Duodenal mucosa (tissue), 2 donors: ENCODE measurements around the gene HBE1.
"Not testable (repeated sequence)": the region's sequence is repeated elsewhere in the genome, so short reads cannot be mapped to it uniquely, and the experiment has no call there.

ENCODE experiments used
- H3K27ac ChIP-seq: one replicate; pipeline ENCODE4 v1.7.0; 2013; ENCODE audit warnings: low read depth, low read length
- H3K27me3 ChIP-seq, 2 donors: one replicate each; pipeline ENCODE4 v1.7.0; 2013; ENCODE audit warnings: low read length in 2 of 2, control low read depth in 1 of 2; ENCODE audit not compliant: insufficient read depth in 2 of 2, control insufficient read depth in 1 of 2
- H3K36me3 ChIP-seq, 2 donors: one replicate each; pipeline ENCODE4 v1.7.0; 2013; ENCODE audit warnings: low read length in 2 of 2, control low read depth in 1 of 2; ENCODE audit not compliant: insufficient read depth in 2 of 2, control insufficient read depth in 1 of 2
- H3K4me1 ChIP-seq, 2 donors: one replicate each; pipeline ENCODE4 v1.7.0; 2013; ENCODE audit warnings: low read length in 2 of 2, control low read depth in 1 of 2; ENCODE audit not compliant: insufficient read depth in 2 of 2, control insufficient read depth in 1 of 2
- H3K4me3 ChIP-seq, 2 donors: one replicate each; pipeline ENCODE4 v1.7.0; 2013; ENCODE audit warnings: low read length in 2 of 2, low read depth in 1 of 2
- H3K9ac ChIP-seq, 2 donors: one replicate each; pipeline ENCODE4 v1.7.0; 2013; ENCODE audit warnings: low read length in 2 of 2, low read depth in 1 of 2
- H3K9me3 ChIP-seq, 2 donors: one replicate each; pipeline ENCODE4 v1.7.0; 2013; ENCODE audit warnings: low read length in 2 of 2, control low read depth in 1 of 2; ENCODE audit not compliant: control insufficient read depth in 1 of 2

The HBE1 gene

GRCh38 chr11:5269715-5270147, at the start of gene HBE1:
TSS of gene HBE1 (minus strand) at chr11:5269945. CDS start at chr11:5269890, 55 bp downstream.
- no peak within 1 kb of the TSS for H3K9ac ChIP-seq
- H3K36me3 ChIP-seq: no peaks in the 10 kb centered on the region
- H3K4me1 ChIP-seq: no peaks in the 10 kb centered on the region
- no peak within 1 kb of the TSS for H3K27ac ChIP-seq
- H3K4me3 ChIP-seq: no peak within 1 kb of the TSS
- H3K9me3 ChIP-seq: no peaks in the 10 kb centered on the region
- no peaks in the 10 kb centered on the region for H3K27me3 ChIP-seq

GRCh38 chr11:5317292-5317691, 47.5 kb upstream of the HBE1 start:
- H3K36me3 ChIP-seq: no peaks in the 10 kb centered on the region
- H3K4me3 ChIP-seq: no peak overlapping the region
- no peaks in the 10 kb centered on the region for H3K4me1 ChIP-seq
- no peaks in the 10 kb centered on the region for H3K27me3 ChIP-seq
- H3K9ac ChIP-seq: no peak overlapping the region
- no peak overlapping the region for H3K27ac ChIP-seq
- H3K9me3 ChIP-seq: no peaks in the 10 kb centered on the region

- not testable (repeated sequence) for H3K27me3 ChIP-seq, H3K36me3 ChIP-seq, H3K9me3 ChIP-seq, H3K4me3 ChIP-seq, H3K4me1 ChIP-seq, H3K27ac ChIP-seq, H3K9ac ChIP-seq
Observed at GRCh38 chr11:5313326-5314023, 43.7 kb upstream of the HBE1 start.

- no peak overlapping the region for H3K9ac ChIP-seq
- H3K27ac ChIP-seq: no peak overlapping the region
- no peak overlapping the region for H3K4me3 ChIP-seq
- H3K9me3 ChIP-seq: no peaks in the 10 kb centered on the region
- H3K4me1 ChIP-seq: no peaks in the 10 kb centered on the region
- H3K27me3 ChIP-seq: no peaks in the 10 kb centered on the region
- no peaks in the 10 kb centered on the region for H3K36me3 ChIP-seq
Observed at GRCh38 chr11:5310423-5310822, 40.7 kb upstream of the HBE1 start.

- H3K4me3 ChIP-seq: no peak overlapping the region
- no peak overlapping the region for H3K27ac ChIP-seq
- no peak overlapping the region for H3K9ac ChIP-seq
- H3K4me1 ChIP-seq: no peaks in the 10 kb centered on the region
- no peaks in the 10 kb centered on the region for H3K9me3 ChIP-seq
- no peaks in the 10 kb centered on the region for H3K27me3 ChIP-seq
- H3K36me3 ChIP-seq: no peaks in the 10 kb centered on the region
Observed at GRCh38 chr11:5307256-5308019, 37.7 kb upstream of the HBE1 start.

GRCh38 chr11:5304046-5304445, 34.3 kb upstream of the HBE1 start:
- no peaks in the 10 kb centered on the region for H3K4me1 ChIP-seq
- no peaks in the 10 kb centered on the region for H3K27me3 ChIP-seq
- no peak overlapping the region for H3K27ac ChIP-seq
- H3K36me3 ChIP-seq: no peaks in the 10 kb centered on the region
- H3K9ac ChIP-seq: no peak overlapping the region
- no peak overlapping the region for H3K4me3 ChIP-seq
- no peaks in the 10 kb centered on the region for H3K9me3 ChIP-seq

- Histone ChIP-seq H3K27ac (no peak overlapping the region), H3K9ac (no peak overlapping the region), H3K4me1 (no peaks in the 10 kb centered on the region), H3K9me3 (no peaks in the 10 kb centered on the region), H3K36me3 (no peaks in the 10 kb centered on the region), H3K4me3 (no peak overlapping the region), H3K27me3 (no peaks in the 10 kb centered on the region)
Observed at GRCh38 chr11:5303626-5304025, 33.9 kb upstream of the HBE1 start.

GRCh38 chr11:5301846-5302245, 32.1 kb upstream of the HBE1 start, which contains the start of gene OR51B4:
TSS of gene OR51B4 (minus strand) at chr11:5301946. CDS start at chr11:5301946, 0 bp downstream.
- Histone ChIP-seq H3K9me3 (no peaks in the 10 kb centered on the region), H3K9ac (no peak within 1 kb of the TSS), H3K27me3 (no peaks in the 10 kb centered on the region), H3K36me3 (no peaks in the 10 kb centered on the region), H3K27ac (no peak within 1 kb of the TSS), H3K4me1 (no peaks in the 10 kb centered on the region), H3K4me3 (no peak within 1 kb of the TSS)

- no peak overlapping the region for H3K9ac ChIP-seq
- H3K27me3 ChIP-seq: no peaks in the 10 kb centered on the region
- no peaks in the 10 kb centered on the region for H3K4me1 ChIP-seq
- no peak overlapping the region for H3K27ac ChIP-seq
- no peak overlapping the region for H3K4me3 ChIP-seq
- H3K9me3 ChIP-seq: no peaks in the 10 kb centered on the region
- no peaks in the 10 kb centered on the region for H3K36me3 ChIP-seq
Observed at GRCh38 chr11:5300251-5300650, 30.5 kb upstream of the HBE1 start.

GRCh38 chr11:5298451-5298850, 28.7 kb upstream of the HBE1 start:
- no peak overlapping the region for H3K4me3 ChIP-seq
- no peaks in the 10 kb centered on the region for H3K4me1 ChIP-seq
- H3K36me3 ChIP-seq: no peaks in the 10 kb centered on the region
- H3K27ac ChIP-seq: no peak overlapping the region
- H3K9me3 ChIP-seq: no peaks in the 10 kb centered on the region
- H3K27me3 ChIP-seq: no peaks in the 10 kb centered on the region
- no peak overlapping the region for H3K9ac ChIP-seq
